ENCODE data around the gene LDLRAD4. TPM values are rescaled to one million over a fixed set of nuclear protein-coding genes. Genes with fewer than 3 reads are reported as not detected.
"Not testable (repeated sequence)": the region's sequence is repeated elsewhere in the genome, so short reads cannot be mapped to it uniquely, and the experiment has no call there.

The LDLRAD4 gene
- polyA plus RNA-seq, 4 donors: 2.7 to 17.6 (median 7.0) TPM

GRCh38 chr18:13330996-13331395, 112.4 kb downstream of the LDLRAD4 start:
- Histone ChIP-seq H3K27ac (ENCODE audit: low read depth in 1 of 3, low read length in 2 of 3) (no peak overlapping the region), H3K36me3 (ENCODE audit: control insufficient read depth in 3 of 3, insufficient read depth in 2 of 3, low read depth in 1 of 3, low read length in 3 of 3) (no peaks in the 10 kb centered on the region), H3K27me3 (ENCODE audit: control insufficient read depth in 3 of 3, insufficient read depth in 3 of 3, low read length in 3 of 3) (no peaks in the 10 kb centered on the region), H3K9me3 (ENCODE audit: control insufficient read depth in 2 of 2, insufficient read depth in 1 of 2, low read depth in 1 of 2, low read length in 1 of 2) (peaks cover 0 to 7% of the 10 kb centered on the region in 2 donors), H3K4me1 (ENCODE audit: control insufficient read depth in 3 of 3, insufficient read depth in 2 of 3, low read depth in 1 of 3, low read length in 2 of 3) (no peaks in the 10 kb centered on the region), H3K4me3 (ENCODE audit: low read depth in 1 of 3, low read length in 3 of 3) (no peak overlapping the region)
- DNase-seq (no peak), FAIRE-seq (no peak)
- WGBS, 3 donors: 77 to 83% (median 79%) methylated on average over 1 of the region's 1 CpG

- FAIRE-seq: no peak
- 86 to 95% (median 88%) methylated on average over 3 of the region's 3 CpGs for WGBS, 3 donors
Observed at GRCh38 chr18:13331846-13332245, 113.3 kb downstream of the LDLRAD4 start.

GRCh38 chr18:13332874-13333273, 114.3 kb downstream of the LDLRAD4 start:
- no peak for FAIRE-seq
- Histone ChIP-seq H3K36me3 (ENCODE audit: control insufficient read depth in 3 of 3, insufficient read depth in 2 of 3, low read depth in 1 of 3, low read length in 3 of 3) (no peaks in the 10 kb centered on the region), H3K4me1 (ENCODE audit: control insufficient read depth in 3 of 3, insufficient read depth in 2 of 3, low read depth in 1 of 3, low read length in 2 of 3) (no peaks in the 10 kb centered on the region), H3K4me3 (ENCODE audit: low read depth in 1 of 3, low read length in 3 of 3) (no peak overlapping the region), H3K27me3 (ENCODE audit: control insufficient read depth in 3 of 3, insufficient read depth in 3 of 3, low read length in 3 of 3) (no peaks in the 10 kb centered on the region), H3K27ac (ENCODE audit: low read depth in 1 of 3, low read length in 2 of 3) (no peak overlapping the region), H3K9me3 (ENCODE audit: control insufficient read depth in 2 of 2, insufficient read depth in 1 of 2, low read depth in 1 of 2, low read length in 1 of 2) (peaks cover 0 to 5% of the 10 kb centered on the region in 2 donors)
- DNase-seq: no peak
- 77 to 80% (median 79%) methylated on average over 5 of the region's 5 CpGs for WGBS, 3 donors

More at GRCh38 chr18:13331846-13332245, 113.3 kb downstream of the LDLRAD4 start:
- peaks cover 0 to 7% of the 10 kb centered on the region in 2 donors for H3K9me3 ChIP-seq (ENCODE audit: control insufficient read depth in 2 of 2, insufficient read depth in 1 of 2, low read depth in 1 of 2, low read length in 1 of 2)
- H3K27me3 ChIP-seq (ENCODE audit: control insufficient read depth in 3 of 3, insufficient read depth in 3 of 3, low read length in 3 of 3): no peaks in the 10 kb centered on the region
- H3K4me3 ChIP-seq (ENCODE audit: low read depth in 1 of 3, low read length in 3 of 3): no peak overlapping the region
- H3K4me1 ChIP-seq (ENCODE audit: control insufficient read depth in 3 of 3, insufficient read depth in 2 of 3, low read depth in 1 of 3, low read length in 2 of 3): no peaks in the 10 kb centered on the region
- no peak overlapping the region for H3K27ac ChIP-seq (ENCODE audit: low read depth in 1 of 3, low read length in 2 of 3)
- no peak for DNase-seq
- H3K36me3 ChIP-seq (ENCODE audit: control insufficient read depth in 3 of 3, insufficient read depth in 2 of 3, low read depth in 1 of 3, low read length in 3 of 3): no peaks in the 10 kb centered on the region

- H3K27ac ChIP-seq (ENCODE audit: low read depth in 1 of 3, low read length in 2 of 3): no peak overlapping the region
- no peak overlapping the region for H3K4me3 ChIP-seq (ENCODE audit: low read depth in 1 of 3, low read length in 3 of 3)
- FAIRE-seq (no peak), DNase-seq (no peak)
- H3K9me3 ChIP-seq (ENCODE audit: control insufficient read depth in 2 of 2, insufficient read depth in 1 of 2, low read depth in 1 of 2, low read length in 1 of 2): no peaks in the 10 kb centered on the region
- H3K27me3 ChIP-seq (ENCODE audit: control insufficient read depth in 3 of 3, insufficient read depth in 3 of 3, low read length in 3 of 3): no peaks in the 10 kb centered on the region
- no peaks in the 10 kb centered on the region for H3K36me3 ChIP-seq (ENCODE audit: control insufficient read depth in 3 of 3, insufficient read depth in 2 of 3, low read depth in 1 of 3, low read length in 3 of 3)
- H3K4me1 ChIP-seq (ENCODE audit: control insufficient read depth in 3 of 3, insufficient read depth in 2 of 3, low read depth in 1 of 3, low read length in 2 of 3): no peaks in the 10 kb centered on the region
- 79 to 89% (median 88%) methylated on average over 6 of the region's 6 CpGs for WGBS, 3 donors
Observed at GRCh38 chr18:13335903-13336302, 117.3 kb downstream of the LDLRAD4 start.

- no peak overlapping the region for H3K4me3 ChIP-seq (ENCODE audit: low read depth in 1 of 3, low read length in 3 of 3)
- H3K4me1 ChIP-seq (ENCODE audit: control insufficient read depth in 3 of 3, insufficient read depth in 2 of 3, low read depth in 1 of 3, low read length in 2 of 3): no peaks in the 10 kb centered on the region
- WGBS, 3 donors: 79 to 85% (median 82%) methylated on average over 4 of the region's 4 CpGs
- no peaks in the 10 kb centered on the region for H3K9me3 ChIP-seq (ENCODE audit: control insufficient read depth in 2 of 2, insufficient read depth in 1 of 2, low read depth in 1 of 2, low read length in 1 of 2)
- H3K27ac ChIP-seq (ENCODE audit: low read depth in 1 of 3, low read length in 2 of 3): no peak overlapping the region
- H3K36me3 ChIP-seq (ENCODE audit: control insufficient read depth in 3 of 3, insufficient read depth in 2 of 3, low read depth in 1 of 3, low read length in 3 of 3): no peaks in the 10 kb centered on the region
- DNase-seq (no peak), FAIRE-seq (no peak)
- H3K27me3 ChIP-seq (ENCODE audit: control insufficient read depth in 3 of 3, insufficient read depth in 3 of 3, low read length in 3 of 3): no peaks in the 10 kb centered on the region
Observed at GRCh38 chr18:13336841-13337240, 118.3 kb downstream of the LDLRAD4 start.

GRCh38 chr18:13337369-13337768, 118.8 kb downstream of the LDLRAD4 start:
- H3K36me3 ChIP-seq (ENCODE audit: control insufficient read depth in 3 of 3, insufficient read depth in 2 of 3, low read depth in 1 of 3, low read length in 3 of 3): no peaks in the 10 kb centered on the region
- no peaks in the 10 kb centered on the region for H3K27me3 ChIP-seq (ENCODE audit: control insufficient read depth in 3 of 3, insufficient read depth in 3 of 3, low read length in 3 of 3)
- H3K27ac ChIP-seq (ENCODE audit: low read depth in 1 of 3, low read length in 2 of 3): no peak overlapping the region
- H3K9me3 ChIP-seq (ENCODE audit: control insufficient read depth in 2 of 2, insufficient read depth in 1 of 2, low read depth in 1 of 2, low read length in 1 of 2): no peaks in the 10 kb centered on the region
- H3K4me1 ChIP-seq (ENCODE audit: control insufficient read depth in 3 of 3, insufficient read depth in 2 of 3, low read depth in 1 of 3, low read length in 2 of 3): no peaks in the 10 kb centered on the region
- DNase-seq (no peak), FAIRE-seq (no peak)
- WGBS, 3 donors: 86 to 91% (median 87%) methylated on average over 6 of the region's 6 CpGs
- no peak overlapping the region for H3K4me3 ChIP-seq (ENCODE audit: low read depth in 1 of 3, low read length in 3 of 3)

- FAIRE-seq (no peak), DNase-seq (no peak)
- Histone ChIP-seq H3K9me3 (ENCODE audit: control insufficient read depth in 2 of 2, insufficient read depth in 1 of 2, low read depth in 1 of 2, low read length in 1 of 2) (no peaks in the 10 kb centered on the region), H3K27ac (ENCODE audit: low read depth in 1 of 3, low read length in 2 of 3) (no peak overlapping the region), H3K4me1 (ENCODE audit: control insufficient read depth in 3 of 3, insufficient read depth in 2 of 3, low read depth in 1 of 3, low read length in 2 of 3) (no peaks in the 10 kb centered on the region), H3K36me3 (ENCODE audit: control insufficient read depth in 3 of 3, insufficient read depth in 2 of 3, low read depth in 1 of 3, low read length in 3 of 3) (no peaks in the 10 kb centered on the region), H3K27me3 (ENCODE audit: control insufficient read depth in 3 of 3, insufficient read depth in 3 of 3, low read length in 3 of 3) (no peaks in the 10 kb centered on the region), H3K4me3 (ENCODE audit: low read depth in 1 of 3, low read length in 3 of 3) (no peak overlapping the region)
- 24 to 58% (median 38%) methylated on average over 2 of the region's 2 CpGs for WGBS, 3 donors
Observed at GRCh38 chr18:13338318-13338717, 119.8 kb downstream of the LDLRAD4 start.

- Histone ChIP-seq H3K27ac (ENCODE audit: low read depth in 1 of 3, low read length in 2 of 3) (no peak overlapping the region), H3K9me3 (ENCODE audit: control insufficient read depth in 2 of 2, insufficient read depth in 1 of 2, low read depth in 1 of 2, low read length in 1 of 2) (no peaks in the 10 kb centered on the region), H3K4me1 (ENCODE audit: control insufficient read depth in 3 of 3, insufficient read depth in 2 of 3, low read depth in 1 of 3, low read length in 2 of 3) (no peaks in the 10 kb centered on the region), H3K27me3 (ENCODE audit: control insufficient read depth in 3 of 3, insufficient read depth in 3 of 3, low read length in 3 of 3) (no peaks in the 10 kb centered on the region), H3K4me3 (ENCODE audit: low read depth in 1 of 3, low read length in 3 of 3) (no peak overlapping the region), H3K36me3 (ENCODE audit: control insufficient read depth in 3 of 3, insufficient read depth in 2 of 3, low read depth in 1 of 3, low read length in 3 of 3) (no peaks in the 10 kb centered on the region)
- 89 to 95% (median 94%) methylated on average over 1 of the region's 1 CpG for WGBS, 3 donors
- FAIRE-seq (no peak), DNase-seq (no peak)
Observed at GRCh38 chr18:13339653-13340052, 121.1 kb downstream of the LDLRAD4 start.

GRCh38 chr18:13346449-13346848, 127.9 kb downstream of the LDLRAD4 start:
- H3K36me3 ChIP-seq (ENCODE audit: control insufficient read depth in 3 of 3, insufficient read depth in 2 of 3, low read depth in 1 of 3, low read length in 3 of 3); DNase-seq; FAIRE-seq; H3K27me3 ChIP-seq (ENCODE audit: control insufficient read depth in 3 of 3, insufficient read depth in 3 of 3, low read length in 3 of 3); H3K9me3 ChIP-seq (ENCODE audit: control insufficient read depth in 2 of 2, insufficient read depth in 1 of 2, low read depth in 1 of 2, low read length in 1 of 2); H3K4me3 ChIP-seq (ENCODE audit: low read depth in 1 of 3, low read length in 3 of 3); H3K4me1 ChIP-seq (ENCODE audit: control insufficient read depth in 3 of 3, insufficient read depth in 2 of 3, low read depth in 1 of 3, low read length in 2 of 3); H3K27ac ChIP-seq (ENCODE audit: low read depth in 1 of 3, low read length in 2 of 3): not testable (repeated sequence)

Data from small intestine (tissue), 7 donors.